HG03045 (cell line): ENCODE data around the gene TMOD1.
"Not testable (repeated sequence)": the region's sequence is repeated elsewhere in the genome, so short reads cannot be mapped to it uniquely, and the experiment has no call there.

Source experiments
- ATAC-seq: cut with Tn5 transposase; IDR thresholded peaks from one replicate; pipeline ENCODE4 v1.9.1; 2021; ENCODE audit warnings: mild to moderate bottlenecking, moderate library complexity; ENCODE audit not compliant: unreplicated experiment

Gene TMOD1

DNA sequence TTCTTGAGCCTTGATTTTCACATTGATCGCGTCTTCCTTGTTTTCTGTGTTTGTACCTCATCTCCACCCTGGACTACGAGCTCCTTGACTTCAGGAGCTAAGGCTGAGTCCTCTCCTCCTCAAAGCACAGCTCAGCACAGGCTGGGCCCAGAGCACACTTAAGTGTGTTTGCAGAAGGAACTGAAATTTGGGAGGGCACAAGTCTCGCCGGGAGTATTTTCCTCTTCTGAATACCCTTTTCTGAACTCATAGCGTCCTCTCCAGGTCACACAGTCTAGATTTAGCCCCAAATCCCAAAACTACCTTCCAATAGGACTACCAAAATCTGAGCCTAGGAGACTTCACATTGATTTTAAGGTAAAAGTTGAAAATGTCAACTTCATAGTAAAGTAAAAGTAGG, 90.1 kb downstream of the TMOD1 start:
- ATAC-seq, result no peak

DNA sequence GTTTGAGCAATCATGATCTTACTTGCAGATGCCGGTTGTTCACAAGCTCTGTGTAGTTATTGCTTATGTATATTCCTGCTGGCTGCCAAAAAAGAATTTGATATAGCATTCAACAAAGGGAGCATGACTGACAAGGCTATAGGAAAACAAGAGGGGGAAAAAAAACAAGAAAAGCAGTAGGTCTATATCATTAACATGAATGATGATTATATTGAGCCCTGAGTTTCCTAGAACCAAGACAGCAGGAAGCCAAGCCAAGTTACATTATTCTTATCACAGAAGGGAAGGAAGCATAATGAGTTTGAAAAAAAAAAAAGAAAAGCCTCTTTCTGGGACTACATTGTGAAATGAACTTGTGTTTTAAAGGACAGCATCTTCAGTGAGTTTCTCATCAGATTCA, 90.7 kb downstream of the TMOD1 start:
- ATAC-seq, result no peak

DNA sequence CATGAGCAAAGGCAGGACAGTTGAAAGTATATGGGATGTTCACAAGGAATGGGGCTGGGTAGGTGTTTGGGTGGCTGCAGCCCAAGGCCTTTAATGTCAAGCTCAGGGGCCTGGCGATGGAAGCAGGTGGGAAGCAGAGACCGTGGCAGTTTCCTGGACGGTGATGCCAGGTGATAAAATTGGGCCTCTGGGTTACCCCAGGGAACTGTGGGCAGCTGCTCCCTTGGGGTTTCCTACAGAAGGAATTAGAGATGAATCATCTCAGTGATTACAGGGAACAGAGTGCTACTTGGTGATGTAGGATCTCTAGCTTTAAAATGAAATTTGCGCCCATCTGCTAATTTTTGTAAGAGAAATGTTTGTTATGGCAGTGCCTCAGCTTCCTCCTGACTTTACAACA, 92.5 kb downstream of the TMOD1 start:
- no peak for ATAC-seq

DNA sequence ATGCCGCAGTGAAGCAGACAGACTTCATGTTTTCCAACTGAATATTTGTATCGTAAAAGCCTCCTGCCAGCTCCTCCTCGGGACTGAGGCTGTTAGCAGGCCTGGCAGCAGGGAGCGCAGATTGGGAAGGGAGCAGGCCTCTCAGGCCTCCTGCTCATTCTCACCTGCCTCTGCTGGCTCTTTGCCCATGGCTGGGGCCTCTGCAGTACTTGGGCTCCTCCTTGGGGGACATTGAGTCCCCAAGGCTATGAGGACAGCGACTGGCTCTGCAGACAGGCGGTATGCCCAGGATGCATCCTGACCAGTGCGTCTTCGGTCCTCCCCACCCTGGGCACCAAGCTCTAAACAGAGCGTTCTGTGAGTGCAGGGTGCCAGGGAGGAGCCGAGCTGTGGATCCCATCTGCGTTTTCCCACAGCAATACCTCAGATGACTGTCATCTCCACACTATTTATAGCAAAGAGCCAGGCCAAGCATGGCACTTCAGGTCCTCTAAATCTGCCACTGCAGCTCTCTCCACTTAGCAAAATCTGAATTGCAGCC, 93.0 kb downstream of the TMOD1 start:
- ATAC-seq, result no peak

- ATAC-seq, result no peak
These were observed 95.4 kb downstream of the TMOD1 start for GRCh38 chr9:97596906-97597305.

GRCh38 chr9:97598461-97599288, 97.2 kb downstream of the TMOD1 start:
- ATAC-seq, result peak; percentile 78

- ATAC-seq, result no peak
These were observed 97.9 kb downstream of the TMOD1 start for GRCh38 chr9:97599314-97599846.

DNA sequence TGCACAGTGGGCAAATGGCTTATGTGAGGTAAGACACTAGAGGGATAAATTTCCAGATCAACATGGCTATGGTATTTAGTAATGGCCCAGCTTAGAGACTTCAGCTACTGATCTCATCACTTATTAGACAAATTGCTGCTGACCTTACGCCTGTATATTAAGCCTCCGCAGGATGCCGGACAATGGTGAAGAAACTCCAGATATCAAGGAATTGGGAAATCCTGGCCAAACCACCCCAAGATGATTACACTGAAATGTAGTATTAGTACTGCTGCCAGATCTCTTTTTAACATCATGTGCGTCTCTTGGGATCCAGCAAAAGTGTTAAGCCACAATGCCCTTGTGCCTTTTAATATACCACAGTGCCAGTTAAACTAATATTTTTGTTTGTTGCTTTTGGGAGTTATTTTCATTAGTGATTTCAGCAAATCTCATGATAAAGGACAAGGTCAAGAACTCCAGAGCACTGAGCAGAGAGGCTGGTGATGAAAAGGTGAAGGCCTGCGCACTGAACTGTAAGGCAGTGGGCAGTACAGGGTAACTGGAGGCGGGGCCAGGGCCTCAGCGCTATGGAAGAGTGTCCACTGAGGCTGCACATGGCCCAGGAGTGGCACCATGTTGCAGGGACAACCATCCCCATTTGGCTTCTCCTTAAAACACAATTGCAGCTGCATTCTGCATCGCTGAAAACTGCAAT, 99.2 kb downstream of the TMOD1 start:
- ATAC-seq, result no peak

- ATAC-seq, result no peak
These were observed 99.9 kb downstream of the TMOD1 start for GRCh38 chr9:97601228-97601898.

DNA sequence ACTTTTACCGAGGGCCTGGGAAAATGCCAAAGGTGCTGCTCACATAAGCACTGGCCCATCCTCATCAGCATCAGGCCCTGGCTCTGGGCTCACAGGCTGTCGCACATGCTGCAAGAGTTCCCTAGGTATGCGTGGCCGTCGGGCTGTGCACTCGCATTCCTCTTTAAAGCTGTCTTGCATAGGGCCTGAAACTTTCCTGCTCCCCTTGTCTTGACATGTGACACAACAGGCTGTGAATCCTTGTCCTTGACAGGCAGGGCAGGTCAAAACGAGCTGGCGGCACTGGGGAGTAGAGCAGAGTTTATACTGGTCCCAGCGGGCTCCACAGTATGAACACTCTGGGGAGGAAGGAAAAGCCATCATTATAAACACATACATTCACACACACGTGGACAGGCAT, 101.0 kb downstream of the TMOD1 start:
- no peak for ATAC-seq

- ATAC-seq, result no peak
These were observed 103.6 kb downstream of the TMOD1 start for GRCh38 chr9:97604901-97605645.

DNA sequence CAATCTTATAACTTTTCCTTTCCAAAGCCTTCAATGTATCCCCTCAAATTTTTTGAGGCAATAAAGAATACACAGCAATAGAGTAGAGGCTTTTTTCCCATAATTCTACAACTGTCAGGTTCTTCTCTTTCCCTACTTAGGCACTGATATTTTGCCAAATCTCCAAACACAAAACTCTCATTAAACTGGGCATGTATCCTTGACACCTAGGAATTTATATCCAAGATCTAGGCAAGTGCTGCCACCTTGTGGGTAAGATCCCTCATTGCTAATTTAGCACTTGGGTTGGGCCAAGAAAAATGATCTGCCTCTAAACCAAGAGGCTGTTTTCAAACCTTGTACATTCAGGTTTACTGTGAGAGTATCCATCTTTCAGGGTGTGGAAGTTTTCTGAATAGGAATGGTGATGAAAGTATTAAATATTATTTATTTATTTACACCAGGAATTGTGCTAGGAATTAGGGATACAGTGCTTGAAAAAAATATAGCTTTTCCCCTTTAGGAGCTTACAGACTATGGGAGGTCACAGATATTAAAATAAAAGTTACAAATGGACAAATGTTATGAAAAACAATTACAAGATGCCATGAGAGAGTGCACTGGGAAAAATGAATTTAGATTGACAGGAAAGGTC, 114.1 kb downstream of the TMOD1 start:
- no peak for ATAC-seq

DNA sequence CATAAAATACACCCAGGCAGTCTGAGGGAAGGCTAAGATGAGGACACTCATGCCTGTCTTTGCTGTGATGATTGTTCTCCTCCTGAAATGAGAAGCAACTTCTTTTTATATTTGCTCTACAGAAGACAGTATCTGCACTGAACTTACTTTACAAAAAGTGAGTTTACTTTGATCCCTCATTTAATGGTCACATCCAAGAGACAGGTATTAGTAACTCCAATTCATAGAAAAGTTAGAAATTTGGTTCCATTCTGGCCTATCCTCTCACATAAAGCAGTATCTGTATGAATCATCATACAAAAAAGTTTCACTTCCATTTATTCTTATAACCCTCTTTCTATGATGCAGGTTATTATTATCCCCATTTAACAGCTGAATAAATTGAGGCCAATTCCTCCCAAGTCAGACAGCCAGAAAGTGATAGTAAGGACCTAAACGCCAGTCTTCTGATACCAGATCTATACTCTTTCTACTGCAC, 116.5 kb downstream of the TMOD1 start:
- no peak for ATAC-seq

DNA sequence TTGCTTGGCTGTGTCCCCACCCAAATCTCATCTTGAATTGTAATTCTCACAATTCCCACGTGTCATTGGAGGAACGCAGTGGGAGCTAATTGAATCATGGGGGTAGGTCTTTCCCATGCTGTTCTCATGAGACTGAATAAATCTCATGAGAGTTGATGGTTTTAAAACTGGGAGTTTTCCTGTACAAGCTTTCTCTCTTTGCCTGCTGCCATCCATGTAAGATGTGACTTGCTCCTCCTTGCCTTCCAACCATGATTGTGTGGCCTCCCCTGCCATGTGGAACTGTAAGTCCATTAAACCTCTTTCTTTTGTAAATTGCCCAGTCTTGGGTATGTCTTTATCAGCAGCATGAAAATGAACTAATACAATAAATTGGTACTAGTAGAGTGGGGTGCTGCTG, 118.6 kb downstream of the TMOD1 start:
- not testable (repeated sequence) for ATAC-seq

- not testable (repeated sequence) for ATAC-seq
These were observed 121.0 kb downstream of the TMOD1 start for GRCh38 chr9:97622483-97622882.

DNA sequence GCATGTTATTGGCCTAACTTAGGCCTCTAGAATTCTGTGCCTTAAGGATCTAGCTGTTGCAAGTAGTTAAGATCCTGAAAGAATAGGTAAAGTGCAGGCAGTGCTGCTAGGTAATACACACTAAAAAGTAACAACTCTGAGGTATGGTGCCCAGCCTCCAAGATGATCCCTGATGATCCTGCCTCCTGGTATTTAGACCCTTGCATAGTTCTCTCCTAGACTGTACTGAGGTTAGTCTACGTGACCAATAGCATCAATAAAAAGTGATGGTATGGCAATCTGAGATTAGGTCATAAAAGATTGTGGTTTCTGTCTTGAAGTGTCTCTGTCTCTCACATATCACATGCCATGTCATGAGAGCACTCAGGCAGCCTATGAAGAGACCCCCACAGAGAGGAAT, 122.5 kb downstream of the TMOD1 start:
- no peak for ATAC-seq

GRCh38 chr9:97625620-97626019, 124.2 kb downstream of the TMOD1 start:
- ATAC-seq, result no peak

GRCh38 chr9:97627624-97628023, 126.2 kb downstream of the TMOD1 start:
- ATAC-seq, result no peak

GRCh38 chr9:97628668-97629067, 127.2 kb downstream of the TMOD1 start:
- no peak for ATAC-seq

- no peak for ATAC-seq
These were observed 127.7 kb downstream of the TMOD1 start for GRCh38 chr9:97629156-97629555.
